GM23338 (cell line): ENCODE data around the gene DNAH17. TPM values are rescaled to one million over a fixed set of nuclear protein-coding genes. Genes with fewer than 3 reads are reported as not detected.

Experiments used
- ATAC-seq: fragments of 200-7000 bp; cut with Tn5 transposase; 3 replicates; pipeline ENCODE4 v1.9.1; 2020
- DNase-seq: peaks from one replicate; pipeline ENCODE4 v3.0.0-alpha.2; 2015; ENCODE audit warnings: low spot score
- H2AFZ ChIP-seq: fragments of 200-600 bp; sonication (generic); 2 replicates; pipeline ENCODE4 v1.8.0; 2016; ENCODE audit warnings: antibody characterized with exemption, mild to moderate bottlenecking, moderate library complexity
- H3F3A ChIP-seq: fragments of 200-600 bp; sonication (generic); replicated peaks from 2 replicates; pipeline ENCODE4 v1.8.0; 2017; ENCODE audit warnings: antibody characterized with exemption, mixed run types, low read depth
- H3K27ac ChIP-seq: fragments of 200-600 bp; sonication (generic); 2 replicates; pipeline ENCODE4 v1.6.1; 2016; ENCODE audit warnings: low read depth
- H3K27me3 ChIP-seq: fragments of 200-600 bp; sonication (generic); 2 replicates; pipeline ENCODE4 v1.8.0; 2016; ENCODE audit warnings: mild to moderate bottlenecking, mixed run types, moderate library complexity; ENCODE audit not compliant: insufficient read depth
- H3K36me3 ChIP-seq: fragments of 200-600 bp; sonication (generic); 2 replicates; pipeline ENCODE4 v1.8.0; 2016; ENCODE audit warnings: mild to moderate bottlenecking; ENCODE audit not compliant: insufficient read depth
- H3K4me1 ChIP-seq: fragments of 200-600 bp; sonication (generic); 2 replicates; pipeline ENCODE4 v1.8.0; 2016; ENCODE audit warnings: mild to moderate bottlenecking, moderate library complexity; ENCODE audit not compliant: insufficient read depth
- H3K4me2 ChIP-seq: fragments of 200-600 bp; sonication (generic); 2 replicates; pipeline ENCODE4 v1.7.1; 2017; ENCODE audit warnings: mixed run types
- H3K4me3 ChIP-seq: fragments of 200-600 bp; sonication (generic); 2 replicates; pipeline ENCODE4 v1.6.1; 2016; ENCODE audit warnings: mixed run types
- H3K79me2 ChIP-seq: fragments of 200-600 bp; sonication (generic); replicated peaks from 2 replicates; pipeline ENCODE4 v1.8.0; 2017; ENCODE audit warnings: mild to moderate bottlenecking; ENCODE audit not compliant: insufficient read depth
- H3K9me2 ChIP-seq: fragments of 200-600 bp; sonication (generic); 2 replicates; pipeline ENCODE4 v1.8.0; 2017; ENCODE audit not compliant: insufficient read depth
- H4K20me1 ChIP-seq: fragments of 200-600 bp; sonication (generic); replicated peaks from 2 replicates; pipeline ENCODE4 v1.8.0; 2017; ENCODE audit warnings: mild to moderate bottlenecking; ENCODE audit not compliant: insufficient read depth
- H3K27ac Mint-ChIP-seq: 2 replicates; pipeline ENCODE4 v1.8.0; 2020; ENCODE audit warnings: inconsistent platforms, mild to moderate bottlenecking, moderate library complexity, mixed read lengths
- H3K27me3 Mint-ChIP-seq: 3 replicates; pipeline ENCODE4 v1.8.0; 2022; ENCODE audit warnings: low read depth, mild to moderate bottlenecking, moderate library complexity, mixed read lengths, inconsistent platforms; ENCODE audit not compliant: insufficient read depth, poor library complexity
- H3K36me3 Mint-ChIP-seq: 3 replicates; pipeline ENCODE4 v1.8.0; 2021; ENCODE audit warnings: low read depth, mild to moderate bottlenecking, inconsistent platforms, moderate library complexity, mixed read lengths
- H3K4me1 Mint-ChIP-seq: 3 replicates; pipeline ENCODE4 v1.8.0; 2020; ENCODE audit warnings: mild to moderate bottlenecking, inconsistent platforms, mixed read lengths
- H3K4me3 Mint-ChIP-seq: 3 replicates; pipeline ENCODE4 v1.8.0; 2021; ENCODE audit warnings: moderate library complexity, mild to moderate bottlenecking, inconsistent platforms, mixed read lengths
- H3K9me3 Mint-ChIP-seq: 3 replicates; pipeline ENCODE4 v1.8.0; 2020; ENCODE audit warnings: moderate library complexity, mild to moderate bottlenecking, inconsistent platforms, mixed read lengths
- CREB1 ChIP-seq: fragments of 250-450 bp; sonication (Bioruptor Pico); IDR thresholded peaks from 2 replicates; pipeline ENCODE4 v1.5.0; 2020; ENCODE audit warnings: low read depth, mild to moderate bottlenecking, moderate library complexity
- EZH2phosphoT487 ChIP-seq: fragments of 200-600 bp; sonication (generic); IDR thresholded peaks from one replicate; pipeline ENCODE4 v1.8.1; 2018; ENCODE audit warnings: antibody characterized with exemption; ENCODE audit not compliant: unreplicated experiment
- REST ChIP-seq: IDR thresholded peaks from one replicate; pipeline ENCODE4 v1.6.1; 2018; ENCODE audit warnings: antibody characterized with exemption; ENCODE audit not compliant: unreplicated experiment
- ZNF114 ChIP-seq: fragments of 250-450 bp; sonication (Bioruptor Pico); IDR thresholded peaks from 2 replicates; pipeline ENCODE4 v1.5.0; 2020; ENCODE audit warnings: mild to moderate bottlenecking, moderate library complexity
- polyA plus RNA-seq: library from polyadenylated mRNA; unstranded; fragments of >200 nt; fragmentation: Nextera tagmentation; extraction: Ambion mirVana; gene quantifications from 2 replicates; pipeline ENCODE4 v1.2.1, GENCODE V29; 2016
- total RNA-seq: library from RNA; depleted of rRNA; stranded (reverse); fragments of >200 nt; shearing (Covaris generic); gene quantifications from 2 replicates; pipeline ENCODE4 v1.2.3, GENCODE V29; 2014
- TF ChIP-seq, protein P1 (sequence below), 2 experiments: fragments of 200-600 bp in 1 of 2; sonication (generic) in 1 of 2; conservative IDR thresholded peaks; 2 replicates each; pipeline versions ENCODE4 v1.5.1 to v1.6.1; 2016 to 2017; ENCODE audit warnings: antibody characterized with exemption in 2 of 2, low read depth in 2 of 2, mild to moderate bottlenecking in 2 of 2, moderate library complexity in 1 of 2

Gene DNAH17
- total and polyA plus RNA-seq, 2 experiments from 2014 or later = 0.59 to 2.0 TPM

DNA sequence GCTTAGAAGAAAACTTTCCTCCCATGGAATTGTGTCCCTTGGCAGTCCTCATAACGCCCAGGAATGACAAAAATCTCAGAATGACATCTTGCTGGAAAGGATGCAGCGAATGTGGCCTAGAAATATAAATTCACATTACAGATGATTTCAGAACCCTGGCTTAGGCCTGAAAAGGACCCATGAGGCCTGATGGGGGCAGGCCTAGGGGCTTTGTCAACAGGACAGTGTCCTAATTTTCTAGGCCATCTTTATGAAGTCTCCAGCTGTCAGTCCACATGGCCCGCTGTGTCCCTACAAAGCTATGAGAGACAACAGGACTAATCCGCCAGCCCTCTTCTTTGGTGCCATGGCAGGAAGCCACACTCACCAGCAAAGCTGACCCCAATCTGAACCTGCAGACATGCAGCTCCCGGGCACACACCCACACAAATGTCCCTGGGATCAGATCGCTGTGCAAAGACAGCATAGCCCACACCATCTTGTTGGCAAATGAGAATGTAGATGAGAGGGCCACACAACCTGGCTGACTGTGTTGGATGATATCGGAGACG is 40.4 kb upstream of the DNAH17 start:
- Mint-ChIP-seq H3K4me1 (no peaks in the 10 kb centered on the region), H3K9me3 (peaks cover 3% of the 10 kb centered on the region; the same call in 1 of the 3 replicates), H3K36me3 (0 out of 3 replicates have a peak, but pooled peaks cover 2% of the 10 kb centered on the region), H3K27ac (no peak overlapping the region), H3K27me3 (peaks cover 5% of the 10 kb centered on the region), H3K4me3 (no peak overlapping the region)
- DNase-seq = no peak
- H3K36me3 ChIP-seq = no peaks in the 10 kb centered on the region
- no peaks in the 10 kb centered on the region for H3K79me2 ChIP-seq
- H4K20me1 ChIP-seq = no peaks in the 10 kb centered on the region
- H3K27ac ChIP-seq = no peak overlapping the region
- no peak overlapping the region for H2AFZ ChIP-seq
- H3K4me3 ChIP-seq = no peak overlapping the region
- H3K27me3 ChIP-seq = no peaks in the 10 kb centered on the region
- H3K4me1 ChIP-seq = no peaks in the 10 kb centered on the region
- H3K4me2 ChIP-seq = no peak overlapping the region
- TF ChIP-seq ZNF114 (CRISPR knock-in tag) = no peak
- no peak for TF ChIP-seq REST
- TF ChIP-seq EZH2phosphoT487 = no peak
- ATAC-seq = no peak
- no peaks in the 10 kb centered on the region for H3F3A ChIP-seq
- H3K9me2 ChIP-seq = no peaks in the 10 kb centered on the region

DNA sequence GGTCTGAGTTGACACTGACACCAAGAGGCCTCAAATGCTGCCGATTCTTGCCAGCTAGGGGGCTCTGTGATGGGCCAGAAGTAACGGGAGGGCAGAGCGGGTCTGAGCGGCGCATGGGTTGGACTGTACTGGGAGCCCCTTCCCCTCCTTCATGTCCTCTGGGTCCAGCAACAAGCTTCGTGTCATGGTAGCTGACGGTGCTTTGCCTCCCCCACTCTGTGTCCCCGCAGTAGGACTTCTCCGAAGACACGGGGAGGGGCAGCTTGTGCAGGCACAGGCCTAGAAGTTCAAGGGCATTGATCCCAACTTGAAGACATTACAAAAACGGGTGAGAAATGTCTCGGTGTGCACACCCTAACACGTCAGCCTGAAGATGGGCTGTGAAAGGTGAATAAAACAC is 39.8 kb upstream of the DNAH17 start:
- no peaks in the 10 kb centered on the region for H3K27me3 ChIP-seq
- no peak overlapping the region for H2AFZ ChIP-seq
- ATAC-seq = no peak
- H3K4me3 Mint-ChIP-seq = no peak overlapping the region
- H3K27ac ChIP-seq = no peak overlapping the region
- H3K4me3 ChIP-seq = no peak overlapping the region
- H3K27ac Mint-ChIP-seq = no peak overlapping the region
- H3F3A ChIP-seq = no peaks in the 10 kb centered on the region
- H3K4me1 ChIP-seq = no peaks in the 10 kb centered on the region
- H3K79me2 ChIP-seq = no peaks in the 10 kb centered on the region
- H3K4me1 Mint-ChIP-seq = no peaks in the 10 kb centered on the region
- DNase-seq = no peak
- H3K27me3 Mint-ChIP-seq = peaks cover 5% of the 10 kb centered on the region
- 0 out of 3 replicates have a peak, but pooled peaks cover 2% of the 10 kb centered on the region for H3K36me3 Mint-ChIP-seq
- no peaks in the 10 kb centered on the region for H4K20me1 ChIP-seq
- H3K9me3 Mint-ChIP-seq = peaks cover 3% of the 10 kb centered on the region; the same call in 1 of the 3 replicates
- no peaks in the 10 kb centered on the region for H3K9me2 ChIP-seq
- no peak overlapping the region for H3K4me2 ChIP-seq
- TF ChIP-seq, protein P1, sequence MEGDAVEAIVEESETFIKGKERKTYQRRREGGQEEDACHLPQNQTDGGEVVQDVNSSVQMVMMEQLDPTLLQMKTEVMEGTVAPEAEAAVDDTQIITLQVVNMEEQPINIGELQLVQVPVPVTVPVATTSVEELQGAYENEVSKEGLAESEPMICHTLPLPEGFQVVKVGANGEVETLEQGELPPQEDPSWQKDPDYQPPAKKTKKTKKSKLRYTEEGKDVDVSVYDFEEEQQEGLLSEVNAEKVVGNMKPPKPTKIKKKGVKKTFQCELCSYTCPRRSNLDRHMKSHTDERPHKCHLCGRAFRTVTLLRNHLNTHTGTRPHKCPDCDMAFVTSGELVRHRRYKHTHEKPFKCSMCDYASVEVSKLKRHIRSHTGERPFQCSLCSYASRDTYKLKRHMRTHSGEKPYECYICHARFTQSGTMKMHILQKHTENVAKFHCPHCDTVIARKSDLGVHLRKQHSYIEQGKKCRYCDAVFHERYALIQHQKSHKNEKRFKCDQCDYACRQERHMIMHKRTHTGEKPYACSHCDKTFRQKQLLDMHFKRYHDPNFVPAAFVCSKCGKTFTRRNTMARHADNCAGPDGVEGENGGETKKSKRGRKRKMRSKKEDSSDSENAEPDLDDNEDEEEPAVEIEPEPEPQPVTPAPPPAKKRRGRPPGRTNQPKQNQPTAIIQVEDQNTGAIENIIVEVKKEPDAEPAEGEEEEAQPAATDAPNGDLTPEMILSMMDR (conservative IDR thresholded peaks at IDR 0.05; ENCODE audit: low read depth in 2 of 2) = peak in 1 of 2 experiments; percentile 29; a peak in 2 of 4 replicates
- TF ChIP-seq CREB1 (CRISPR knock-in tag) = no peak
- no peaks in the 10 kb centered on the region for H3K36me3 ChIP-seq
